H9 (cell line): ENCODE results near the gene SFI1. TPM values are rescaled to one million over a fixed set of nuclear protein-coding genes. Genes with fewer than 3 reads are reported as not detected.

ENCODE experiments used
- DNase-seq: peaks from one replicate; pipeline ENCODE4 v3.0.0-alpha.2; 2017
- H2AFZ ChIP-seq: one replicate; pipeline ENCODE4 v1.6.1; 2013; ENCODE audit warnings: mild to moderate bottlenecking, low read length, control low read depth, moderate library complexity
- H2AK5ac ChIP-seq: 2 replicates; pipeline ENCODE4 v1.6.1; 2013; ENCODE audit warnings: low read length, control low read depth, mixed read lengths; ENCODE audit not compliant: insufficient read length
- H2BK120ac ChIP-seq: one replicate; pipeline ENCODE4 v1.6.1; 2013; ENCODE audit warnings: low read depth, mild to moderate bottlenecking, low read length, control low read depth, inconsistent platforms; ENCODE audit not compliant: poor library complexity, severe bottlenecking
- H2BK12ac ChIP-seq: 2 replicates; pipeline ENCODE4 v1.6.1; 2013; ENCODE audit warnings: low read length, control low read depth, mixed read lengths, low read depth; ENCODE audit not compliant: insufficient read length
- H2BK15ac ChIP-seq: 2 replicates; pipeline ENCODE4 v1.6.1; 2013; ENCODE audit warnings: low read depth, low read length, control low read depth
- H2BK20ac ChIP-seq: one replicate; pipeline ENCODE4 v1.6.1; 2013; ENCODE audit warnings: low read depth, mild to moderate bottlenecking, low read length, control low read depth, inconsistent platforms; ENCODE audit not compliant: poor library complexity, severe bottlenecking
- H2BK5ac ChIP-seq: 2 replicates; pipeline ENCODE4 v1.6.1; 2013; ENCODE audit warnings: low read length, control low read depth, mixed read lengths; ENCODE audit not compliant: insufficient read length
- H3K14ac ChIP-seq: 2 replicates; pipeline ENCODE4 v1.6.1; 2013; ENCODE audit warnings: low read length, control low read depth; ENCODE audit not compliant: insufficient read depth
- H3K18ac ChIP-seq: 2 replicates; pipeline ENCODE4 v1.6.1; 2013; ENCODE audit warnings: low read depth, mild to moderate bottlenecking, mixed read lengths, low read length, control low read depth; ENCODE audit not compliant: insufficient read length
- H3K23ac ChIP-seq: 2 replicates; pipeline ENCODE4 v1.6.1; 2013; ENCODE audit warnings: low read length, control low read depth, mixed read lengths, low read depth; ENCODE audit not compliant: insufficient read length
- H3K23me2 ChIP-seq: 2 replicates; pipeline ENCODE4 v1.6.1; 2013; ENCODE audit warnings: low read depth, mild to moderate bottlenecking, mixed read lengths, low read length, control low read depth; ENCODE audit not compliant: insufficient read length, poor library complexity, severe bottlenecking
- H3K27ac ChIP-seq: 2 replicates; pipeline ENCODE4 v1.5.1; 2013; ENCODE audit warnings: low read length, control low read depth, mixed read lengths, low read depth; ENCODE audit not compliant: insufficient read length
- H3K27me3 ChIP-seq: 2 replicates; pipeline ENCODE4 v1.6.1; 2013; ENCODE audit warnings: low read length, control low read depth, inconsistent platforms; ENCODE audit not compliant: insufficient read depth
- H3K4ac ChIP-seq: 2 replicates; pipeline ENCODE4 v1.6.1; 2013; ENCODE audit warnings: low read depth, mild to moderate bottlenecking, control low read depth, inconsistent platforms, low read length, moderate library complexity
- H3K4me1 ChIP-seq: 2 replicates; pipeline ENCODE4 v1.6.1; 2013; ENCODE audit warnings: low read length, control low read depth, inconsistent platforms; ENCODE audit not compliant: insufficient read depth
- H3K4me2 ChIP-seq: 2 replicates; pipeline ENCODE4 v1.6.1; 2013; ENCODE audit warnings: low read length, control low read depth, mixed read lengths; ENCODE audit not compliant: insufficient read length, insufficient read depth
- H3K56ac ChIP-seq: 2 replicates; pipeline ENCODE4 v1.6.1; 2013; ENCODE audit warnings: low read depth, mild to moderate bottlenecking, mixed read lengths, low read length, control low read depth; ENCODE audit not compliant: insufficient read length
- H3K79me1 ChIP-seq: 2 replicates; pipeline ENCODE4 v1.6.1; 2013; ENCODE audit warnings: low read depth, mild to moderate bottlenecking, moderate library complexity, low read length, control low read depth, inconsistent platforms; ENCODE audit not compliant: insufficient read depth, poor library complexity, severe bottlenecking
- H3K79me2 ChIP-seq: 2 replicates; pipeline ENCODE4 v1.6.1; 2013; ENCODE audit warnings: low read length, control low read depth, inconsistent platforms; ENCODE audit not compliant: insufficient read depth
- H3K9ac ChIP-seq: 2 replicates; pipeline ENCODE4 v1.6.1; 2013; ENCODE audit warnings: low read length, control low read depth, mixed read lengths; ENCODE audit not compliant: insufficient read length; ENCODE audit errors: extremely low read depth
- H3K9me3 ChIP-seq: one replicate; pipeline ENCODE4 v1.6.1; 2013; ENCODE audit warnings: low read depth, low read length, inconsistent platforms; ENCODE audit not compliant: control insufficient read depth
- H3T11ph ChIP-seq: one replicate; pipeline ENCODE4 v1.6.1; 2013; ENCODE audit warnings: mild to moderate bottlenecking, low read length, control low read depth, inconsistent platforms
- H4K20me1 ChIP-seq: one replicate; pipeline ENCODE4 v1.6.1; 2013; ENCODE audit not compliant: control insufficient read depth, insufficient read length, insufficient read depth
- H4K5ac ChIP-seq: 2 replicates; pipeline ENCODE4 v1.6.1; 2013; ENCODE audit warnings: low read depth, mild to moderate bottlenecking, mixed read lengths, low read length, control low read depth; ENCODE audit not compliant: insufficient read length
- H4K8ac ChIP-seq: replicated peaks from 2 replicates; pipeline ENCODE4 v1.6.1; 2013; ENCODE audit warnings: low read length, control low read depth, mixed read lengths, low read depth; ENCODE audit not compliant: insufficient read length
- H4K91ac ChIP-seq: 2 replicates; pipeline ENCODE4 v1.6.1; 2013; ENCODE audit warnings: low read depth, mild to moderate bottlenecking, moderate library complexity, mixed read lengths, low read length, control low read depth; ENCODE audit not compliant: insufficient read length
- H3K27ac Mint-ChIP-seq, 3 experiments: 2 replicates in 2 of 3; 3 replicates in 1 of 3; pipeline ENCODE4 v1.8.0; 2020 to 2021; ENCODE audit warnings: mixed read lengths in 3 of 3, mild to moderate bottlenecking in 1 of 3, moderate library complexity in 1 of 3
- H3K27me3 Mint-ChIP-seq: 2 replicates; pipeline ENCODE4 v1.8.0; 2021; ENCODE audit warnings: low read depth, mild to moderate bottlenecking, moderate library complexity, mixed read lengths
- H3K36me3 Mint-ChIP-seq, 3 experiments: 2 replicates in 2 of 3; 3 replicates in 1 of 3; pipeline ENCODE4 v1.8.0; 2020 to 2021; ENCODE audit warnings: low read depth in 3 of 3, mixed read lengths in 3 of 3; ENCODE audit not compliant: insufficient read depth in 1 of 3
- H3K4me1 Mint-ChIP-seq, 2 experiments: 2 replicates each; pipeline ENCODE4 v1.8.0; 2020; ENCODE audit warnings: mixed read lengths in 2 of 2
- H3K4me3 Mint-ChIP-seq, 2 experiments: 2 replicates in 1 of 2; 3 replicates in 1 of 2; pipeline ENCODE4 v1.8.0; 2020 to 2021; ENCODE audit warnings: mild to moderate bottlenecking in 2 of 2, mixed read lengths in 2 of 2, moderate library complexity in 1 of 2
- H3K9me3 Mint-ChIP-seq, 2 experiments: 2 replicates in 1 of 2; 3 replicates in 1 of 2; pipeline ENCODE4 v1.8.0; 2020; ENCODE audit warnings: mild to moderate bottlenecking in 2 of 2, mixed read lengths in 2 of 2, moderate library complexity in 1 of 2
- CTCF ChIP-seq: fragments of 200-600 bp; sonication (generic); conservative IDR thresholded peaks from 3 replicates; pipeline ENCODE4 v1.8.0; 2021; ENCODE audit warnings: antibody characterized with exemption, mild to moderate bottlenecking
- WGBS: extraction: QIAGEN DNeasy Blood & Tissue Kit; methylation state at CpG from one replicate; pipeline ENCODE4 v1.1.7; 2013; ENCODE audit warnings: missing lambda C conversion rate, low lambda C conversion rate, mixed read lengths; ENCODE audit not compliant: insufficient read length; ENCODE audit errors: extremely low coverage; 5-methylcytosine and 5-hydroxymethylcytosine counted together
- total RNA-seq: library from RNA; stranded (reverse); gene quantifications from 2 replicates; pipeline ENCODE4 v1.2.1, GENCODE V29; 2021

The SFI1 gene
- total RNA-seq, 1 experiment from 2014 or later: 26.4 TPM

GRCh38 chr22:31613904-31614296 lies 117.6 kb downstream of the SFI1 start:
- Histone ChIP-seq H3K23me2 (no peaks in the 10 kb centered on the region), H2AK5ac (no peak overlapping the region), H2AFZ (no peak overlapping the region), H3K9me3 (no peaks in the 10 kb centered on the region), H3K4me2 (no peak overlapping the region), H4K5ac (no peak overlapping the region), H3K27ac (no peak overlapping the region), H2BK12ac (no peak overlapping the region), H3K56ac (no peak overlapping the region), H3K79me2 (no peaks in the 10 kb centered on the region), H3K9ac (no peak overlapping the region), H2BK120ac (no peak overlapping the region), H3K79me1 (no peaks in the 10 kb centered on the region), H3K18ac (no peak overlapping the region), H3K4me1 (no peaks in the 10 kb centered on the region), H3K23ac (no peak overlapping the region), H2BK20ac (no peak overlapping the region), H4K20me1 (no peaks in the 10 kb centered on the region), H3K27me3 (no peaks in the 10 kb centered on the region), H4K91ac (no peak overlapping the region), H4K8ac (no peak overlapping the region), H3K4ac (no peak overlapping the region), H3K14ac (no peak overlapping the region; the same call in 1 of the 2 replicates), H2BK5ac (no peak overlapping the region), H2BK15ac (no peak overlapping the region), H3T11ph (no peak overlapping the region)
- DNase-seq: no peak
- peaks cover 0 to 15% (median 14%) of the 10 kb centered on the region in 3 experiments for H3K36me3 Mint-ChIP-seq
- WGBS: no CpG with 5 or more reads among the region's 10 CpGs
- H3K9me3 Mint-ChIP-seq: no peaks in the 10 kb centered on the region; a peak in 1 of 5 replicates
- H3K27ac Mint-ChIP-seq: peak overlapping the region in 2 of 3 experiments; percentile 11 to 13; a peak in 4 of 7 replicates
- no peaks in the 10 kb centered on the region; a peak in 1 of 4 replicates for H3K4me1 Mint-ChIP-seq
- peaks cover 1% of the 10 kb centered on the region; the same call in 1 of the 2 replicates for H3K27me3 Mint-ChIP-seq
- no peak for TF ChIP-seq CTCF
- no peak overlapping the region for H3K4me3 Mint-ChIP-seq
